Fibroblast of mammary gland (primary cell): ENCODE data around the gene EFL1.

Source experiments
- DNase-seq: peaks from one replicate; pipeline ENCODE4 v3.0.0-alpha.2; 2010; ENCODE audit warnings: low read depth
- H3K4me3 ChIP-seq: 2 replicates; pipeline ENCODE4 v1.5.1; 2011; ENCODE audit warnings: low read depth, mild to moderate bottlenecking, low read length, moderate library complexity; ENCODE audit not compliant: control insufficient read depth
- TF ChIP-seq, protein P1 (sequence below): conservative IDR thresholded peaks from 2 replicates; pipeline ENCODE4 v1.5.1; 2011; ENCODE audit warnings: low read depth, low read length, inconsistent platforms; ENCODE audit not compliant: control insufficient read depth, insufficient read depth

Gene EFL1

DNA sequence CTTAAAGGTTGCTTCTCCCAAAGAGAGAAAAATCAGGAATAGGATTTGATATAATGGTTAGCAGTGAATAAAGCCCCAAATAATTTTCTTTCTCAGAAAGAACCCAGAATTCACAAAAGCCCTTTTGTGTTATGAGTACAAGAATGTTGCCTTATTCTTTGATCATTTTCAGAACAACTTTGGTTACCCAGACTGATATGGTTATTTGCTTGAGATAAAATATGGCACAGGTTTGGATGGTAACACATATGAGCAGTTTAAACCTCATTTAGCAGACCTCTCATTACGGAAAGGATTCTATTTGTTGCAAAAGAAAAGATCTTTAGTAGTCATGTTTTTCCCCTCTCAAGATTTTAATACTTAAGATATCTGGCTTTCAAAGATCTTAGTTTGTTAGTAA is 111.9 kb downstream of the EFL1 start:
- no peak overlapping the region for H3K4me3 ChIP-seq
- TF ChIP-seq, protein P1, sequence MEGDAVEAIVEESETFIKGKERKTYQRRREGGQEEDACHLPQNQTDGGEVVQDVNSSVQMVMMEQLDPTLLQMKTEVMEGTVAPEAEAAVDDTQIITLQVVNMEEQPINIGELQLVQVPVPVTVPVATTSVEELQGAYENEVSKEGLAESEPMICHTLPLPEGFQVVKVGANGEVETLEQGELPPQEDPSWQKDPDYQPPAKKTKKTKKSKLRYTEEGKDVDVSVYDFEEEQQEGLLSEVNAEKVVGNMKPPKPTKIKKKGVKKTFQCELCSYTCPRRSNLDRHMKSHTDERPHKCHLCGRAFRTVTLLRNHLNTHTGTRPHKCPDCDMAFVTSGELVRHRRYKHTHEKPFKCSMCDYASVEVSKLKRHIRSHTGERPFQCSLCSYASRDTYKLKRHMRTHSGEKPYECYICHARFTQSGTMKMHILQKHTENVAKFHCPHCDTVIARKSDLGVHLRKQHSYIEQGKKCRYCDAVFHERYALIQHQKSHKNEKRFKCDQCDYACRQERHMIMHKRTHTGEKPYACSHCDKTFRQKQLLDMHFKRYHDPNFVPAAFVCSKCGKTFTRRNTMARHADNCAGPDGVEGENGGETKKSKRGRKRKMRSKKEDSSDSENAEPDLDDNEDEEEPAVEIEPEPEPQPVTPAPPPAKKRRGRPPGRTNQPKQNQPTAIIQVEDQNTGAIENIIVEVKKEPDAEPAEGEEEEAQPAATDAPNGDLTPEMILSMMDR = no peak
- DNase-seq = no peak

DNA sequence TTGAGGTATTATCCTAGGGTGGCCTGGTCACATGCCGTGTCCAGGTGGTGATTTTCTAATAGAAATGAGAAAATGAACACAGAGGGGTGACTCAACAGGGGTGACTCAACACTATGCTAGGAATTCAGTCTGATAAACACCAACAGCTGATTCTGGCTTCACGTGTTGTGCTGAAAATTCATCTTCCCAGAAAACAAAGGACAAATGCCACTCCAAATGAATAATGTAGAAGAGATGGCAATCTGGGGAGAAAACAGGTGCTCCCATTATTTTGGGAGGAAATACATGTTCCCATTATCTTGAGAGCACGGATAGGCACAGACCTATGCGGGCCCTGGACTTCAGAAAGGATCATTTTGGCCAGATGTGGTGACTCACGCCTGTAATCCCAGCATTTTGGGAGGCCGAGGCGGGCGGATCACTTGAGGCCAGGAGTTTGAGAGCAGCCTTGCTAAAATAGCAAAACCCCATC is 115.5 kb downstream of the EFL1 start:
- no peak overlapping the region for H3K4me3 ChIP-seq
- TF ChIP-seq, protein P1 = no peak
- DNase-seq = peak; percentile 89

GRCh38 chr15:82146576-82146975 is 116.0 kb downstream of the EFL1 start:
- H3K4me3 ChIP-seq = no peak overlapping the region
- TF ChIP-seq, protein P1 = no peak
- no peak for DNase-seq

- DNase-seq = no peak
- H3K4me3 ChIP-seq = no peak overlapping the region
- TF ChIP-seq, protein P1 = no peak
These were observed 118.8 kb downstream of the EFL1 start for GRCh38 chr15:82143390-82144385.

GRCh38 chr15:82140886-82141285 is 121.6 kb downstream of the EFL1 start:
- DNase-seq = no peak
- TF ChIP-seq, protein P1 = no peak

GRCh38 chr15:82139823-82140268 is 122.7 kb downstream of the EFL1 start:
- peak; percentile 67 for DNase-seq
- TF ChIP-seq, protein P1 = peak; percentile 75
- no peak overlapping the region for H3K4me3 ChIP-seq

More at GRCh38 chr15:82140886-82141285, 121.6 kb downstream of the EFL1 start:
- H3K4me3 ChIP-seq = no peak overlapping the region
